ENCODE results near the gene ANKS1A. TPM values are rescaled to one million over a fixed set of nuclear protein-coding genes. Genes with fewer than 3 reads are reported as not detected.
A peak's percentile ranks its signal among the peaks of the same experiment; 100 is the strongest.

Gene ANKS1A
- total RNA-seq, 3 donors from 2014 or later: 30.0 to 62.4 (median 33.3) TPM

- H3K36me3 ChIP-seq (ENCODE audit: low read depth): no peaks in the 10 kb centered on the region
- DNase-seq (no peak), ATAC-seq (no peak)
Measured at GRCh38 chr6:35092362-35093117, 203.5 kb downstream of the ANKS1A start.

GRCh38 chr6:35093118-35093445 is 204.0 kb downstream of the ANKS1A start:
- Histone ChIP-seq H3K36me3 (ENCODE audit: low read depth) (no peaks in the 10 kb centered on the region), H3K4me3 (no peak overlapping the region), H3K4me1 (ENCODE audit: low read depth) (no peaks in the 10 kb centered on the region), H3K9me3 (no peaks in the 10 kb centered on the region)
- no peak for TF ChIP-seq CTCF (IDR thresholded peaks at IDR 0.05)
- ATAC-seq (no peak), DNase-seq (no peak)
- intact Hi-C loops (cut with DNase I, micrococcal nuclease): no loop called here

More at GRCh38 chr6:35092362-35093117, 203.5 kb downstream of the ANKS1A start:
- TF ChIP-seq CTCF (IDR thresholded peaks at IDR 0.05): no peak
- H3K4me1 ChIP-seq (ENCODE audit: low read depth): no peaks in the 10 kb centered on the region
- intact Hi-C loops (cut with DNase I, micrococcal nuclease): no loop called here
- H3K4me3 ChIP-seq: no peak overlapping the region
- no peaks in the 10 kb centered on the region for H3K9me3 ChIP-seq

DNA sequence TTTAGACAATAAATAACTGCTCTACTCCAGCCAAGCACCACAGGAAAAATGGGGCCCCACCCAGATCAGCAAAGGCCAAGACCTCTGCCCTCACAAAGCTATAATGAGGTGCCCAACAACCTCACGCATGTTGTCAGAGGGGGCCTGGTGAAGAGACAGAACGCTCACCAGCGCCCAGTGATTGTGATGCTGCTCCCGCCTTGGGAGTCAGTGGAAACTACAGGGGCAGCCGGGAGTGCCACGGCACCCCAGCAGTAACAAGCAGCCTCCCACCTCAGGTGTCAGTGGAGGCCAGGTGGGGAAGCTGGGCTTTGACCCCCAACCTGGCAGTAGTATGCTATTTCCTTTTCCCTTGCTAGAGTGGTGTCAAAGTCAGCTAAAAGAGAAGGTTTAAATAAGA is 204.7 kb downstream of the ANKS1A start:
- DNase-seq: no peak
- ATAC-seq: no peak
- intact Hi-C loops (cut with DNase I, micrococcal nuclease): no loop called here

GRCh38 chr6:35094183-35094582 is 205.1 kb downstream of the ANKS1A start:
- intact Hi-C loops (cut with DNase I, micrococcal nuclease): no loop called here
- Histone ChIP-seq H3K4me3 (no peak overlapping the region), H3K9me3 (no peaks in the 10 kb centered on the region), H3K36me3 (ENCODE audit: low read depth) (no peaks in the 10 kb centered on the region), H3K4me1 (ENCODE audit: low read depth) (no peaks in the 10 kb centered on the region)
- ATAC-seq (no peak), DNase-seq (no peak)
- TF ChIP-seq CTCF (IDR thresholded peaks at IDR 0.05): no peak

More for the DNA sequence above, 204.7 kb downstream of the ANKS1A start:
- TF ChIP-seq CTCF (IDR thresholded peaks at IDR 0.05): no peak
- H3K36me3 ChIP-seq (ENCODE audit: low read depth): no peaks in the 10 kb centered on the region
- H3K4me3 ChIP-seq: no peak overlapping the region
- H3K9me3 ChIP-seq: no peaks in the 10 kb centered on the region
- no peaks in the 10 kb centered on the region for H3K4me1 ChIP-seq (ENCODE audit: low read depth)

DNA sequence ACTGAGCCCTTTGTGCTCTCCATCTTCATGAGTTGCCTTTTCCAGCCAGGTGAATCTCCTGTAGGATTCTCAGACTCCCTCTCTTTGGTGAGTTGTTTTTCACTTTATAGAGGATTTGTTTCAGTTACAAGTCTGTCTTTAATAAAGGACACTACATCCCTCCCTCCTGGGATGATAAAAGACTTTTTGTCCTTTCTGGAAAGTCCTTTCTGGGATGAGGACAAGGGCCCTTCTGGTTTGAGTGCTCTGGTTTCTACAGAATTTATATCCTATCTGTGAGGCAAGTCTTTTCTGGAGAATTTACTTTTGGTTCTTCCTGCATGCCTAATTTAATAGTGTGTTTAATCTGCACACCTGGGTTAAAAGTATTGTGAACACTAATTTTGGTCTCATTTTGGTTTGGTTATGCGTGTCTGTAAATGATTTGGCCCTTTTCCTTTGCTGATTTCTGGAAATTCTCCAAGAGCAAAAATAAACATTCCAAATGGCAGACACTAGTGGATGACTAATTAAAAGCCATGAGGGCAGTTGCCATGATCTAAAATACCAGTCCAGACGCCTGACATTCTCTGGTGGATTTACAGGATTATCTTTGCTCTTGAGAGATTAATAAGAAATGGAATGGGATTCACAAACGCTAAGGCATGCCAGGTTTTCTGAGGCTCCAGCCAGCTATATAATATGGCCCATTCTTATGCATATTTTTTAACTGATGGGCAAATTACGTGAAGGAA is 207.2 kb downstream of the ANKS1A start:
- ATAC-seq: peak; percentile 11
- Histone ChIP-seq H3K9me3 (no peaks in the 10 kb centered on the region), H3K36me3 (ENCODE audit: low read depth) (no peaks in the 10 kb centered on the region), H3K4me1 (ENCODE audit: low read depth) (no peaks in the 10 kb centered on the region), H3K4me3 (no peak overlapping the region)
- intact Hi-C loops (cut with DNase I, micrococcal nuclease): no loop called here
- DNase-seq: no peak
- TF ChIP-seq CTCF (IDR thresholded peaks at IDR 0.05): no peak

Measured in mucosa of descending colon (tissue), 3 donors.